ENCODE data around the gene GLCE.

GLCE gene

DNA sequence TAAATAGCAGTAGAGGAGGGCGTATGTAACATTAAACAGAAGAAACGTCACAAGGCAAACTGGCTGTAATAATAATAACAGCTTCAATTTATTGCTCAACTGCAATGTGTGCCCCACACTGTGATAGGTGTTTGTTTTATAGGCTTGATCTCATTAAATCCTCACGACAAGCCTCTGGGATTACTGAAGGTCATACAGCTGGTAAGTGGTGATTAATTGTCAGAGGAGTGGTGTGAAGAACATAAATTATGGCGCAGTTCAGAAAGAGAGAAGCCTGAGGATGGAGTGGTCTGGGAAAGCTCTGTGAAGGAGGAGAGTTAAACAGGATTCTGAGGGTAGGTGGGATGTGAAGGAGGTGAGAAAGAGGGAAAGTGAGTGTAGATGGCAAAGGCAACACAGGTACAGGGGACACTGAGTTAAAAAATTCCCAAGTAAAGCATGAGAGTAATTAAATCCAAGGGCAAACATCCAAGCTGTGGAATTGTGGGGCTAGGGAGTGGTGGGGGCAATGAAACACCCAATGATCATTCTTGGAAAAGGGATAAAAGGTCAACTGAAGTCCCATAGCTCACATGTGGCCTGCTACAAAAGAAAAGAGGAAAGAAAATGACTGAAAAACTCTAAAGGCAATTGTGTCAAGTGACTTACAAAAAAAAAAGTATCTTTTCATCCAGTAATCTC is 16.5 kb upstream of the GLCE start:
- no peak for DNase-seq (ENCODE audit: low spot score)
- in situ Hi-C loops (cut with MboI; ENCODE audit: low pct_unique_long_range_greater_than_20kb, low sequenced_read_pairs, unreplicated experiment), result no loop called here
- TF ChIP-seq, protein P1, sequence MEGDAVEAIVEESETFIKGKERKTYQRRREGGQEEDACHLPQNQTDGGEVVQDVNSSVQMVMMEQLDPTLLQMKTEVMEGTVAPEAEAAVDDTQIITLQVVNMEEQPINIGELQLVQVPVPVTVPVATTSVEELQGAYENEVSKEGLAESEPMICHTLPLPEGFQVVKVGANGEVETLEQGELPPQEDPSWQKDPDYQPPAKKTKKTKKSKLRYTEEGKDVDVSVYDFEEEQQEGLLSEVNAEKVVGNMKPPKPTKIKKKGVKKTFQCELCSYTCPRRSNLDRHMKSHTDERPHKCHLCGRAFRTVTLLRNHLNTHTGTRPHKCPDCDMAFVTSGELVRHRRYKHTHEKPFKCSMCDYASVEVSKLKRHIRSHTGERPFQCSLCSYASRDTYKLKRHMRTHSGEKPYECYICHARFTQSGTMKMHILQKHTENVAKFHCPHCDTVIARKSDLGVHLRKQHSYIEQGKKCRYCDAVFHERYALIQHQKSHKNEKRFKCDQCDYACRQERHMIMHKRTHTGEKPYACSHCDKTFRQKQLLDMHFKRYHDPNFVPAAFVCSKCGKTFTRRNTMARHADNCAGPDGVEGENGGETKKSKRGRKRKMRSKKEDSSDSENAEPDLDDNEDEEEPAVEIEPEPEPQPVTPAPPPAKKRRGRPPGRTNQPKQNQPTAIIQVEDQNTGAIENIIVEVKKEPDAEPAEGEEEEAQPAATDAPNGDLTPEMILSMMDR (IDR thresholded peaks at IDR 0.05; ENCODE audit: extremely low read depth, insufficient read depth, missing control alignments), result no peak

DNA sequence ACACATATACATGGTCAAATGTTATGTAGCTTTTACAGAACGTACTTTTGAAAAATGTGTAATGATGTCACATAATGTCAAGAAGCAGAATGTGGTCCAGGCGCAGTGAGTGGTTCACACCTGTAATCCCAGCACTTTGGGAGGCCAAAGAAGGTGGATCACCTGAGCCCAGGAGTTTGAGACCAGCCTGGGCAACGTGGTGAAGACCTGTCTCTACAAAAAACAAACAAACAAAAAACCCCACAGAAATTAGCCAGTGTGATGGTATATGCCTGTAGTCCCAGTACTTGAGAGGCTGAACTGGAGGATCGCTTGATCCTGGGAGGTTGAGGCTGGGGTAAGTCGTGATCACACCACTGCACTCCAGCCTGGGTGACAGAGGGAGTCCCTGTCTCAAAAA is 15.9 kb upstream of the GLCE start:
- in situ Hi-C loops (cut with MboI; ENCODE audit: low pct_unique_long_range_greater_than_20kb, low sequenced_read_pairs, unreplicated experiment), result no loop called here
- TF ChIP-seq, protein P1 (IDR thresholded peaks at IDR 0.05; ENCODE audit: extremely low read depth, insufficient read depth, missing control alignments), result no peak

DNA sequence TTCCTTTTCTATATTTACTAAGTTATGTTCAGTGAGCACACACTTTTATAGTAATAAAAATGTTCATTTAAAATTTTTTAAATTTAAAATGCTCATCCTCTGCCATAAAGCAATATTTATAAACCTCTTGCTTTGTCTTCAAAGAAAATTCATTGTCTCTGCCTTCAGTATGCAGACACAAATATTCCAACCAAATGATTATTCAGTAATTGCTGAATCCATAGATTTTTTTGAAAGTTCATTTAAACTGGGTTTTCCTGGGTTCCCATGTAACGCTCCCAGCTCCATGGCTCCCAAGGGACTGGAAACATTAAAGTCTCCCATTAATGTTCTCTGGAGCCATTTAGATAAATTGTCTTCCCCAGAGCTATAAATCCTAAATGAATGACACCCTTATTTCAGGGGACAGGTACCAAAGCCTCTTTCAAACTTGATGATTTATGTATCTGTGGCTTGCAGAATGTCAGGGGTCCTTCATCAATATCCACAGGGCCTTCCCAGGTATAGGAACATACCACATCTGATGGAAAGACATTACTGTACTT is 15.2 kb upstream of the GLCE start:
- in situ Hi-C loops (cut with MboI; ENCODE audit: low pct_unique_long_range_greater_than_20kb, low sequenced_read_pairs, unreplicated experiment), result no loop called here
- TF ChIP-seq, protein P1 (IDR thresholded peaks at IDR 0.05; ENCODE audit: extremely low read depth, insufficient read depth, missing control alignments), result no peak
- DNase-seq (ENCODE audit: low spot score), result no peak

More for the DNA sequence above, 15.9 kb upstream of the GLCE start:
- DNase-seq (ENCODE audit: low spot score), result no peak

DNA sequence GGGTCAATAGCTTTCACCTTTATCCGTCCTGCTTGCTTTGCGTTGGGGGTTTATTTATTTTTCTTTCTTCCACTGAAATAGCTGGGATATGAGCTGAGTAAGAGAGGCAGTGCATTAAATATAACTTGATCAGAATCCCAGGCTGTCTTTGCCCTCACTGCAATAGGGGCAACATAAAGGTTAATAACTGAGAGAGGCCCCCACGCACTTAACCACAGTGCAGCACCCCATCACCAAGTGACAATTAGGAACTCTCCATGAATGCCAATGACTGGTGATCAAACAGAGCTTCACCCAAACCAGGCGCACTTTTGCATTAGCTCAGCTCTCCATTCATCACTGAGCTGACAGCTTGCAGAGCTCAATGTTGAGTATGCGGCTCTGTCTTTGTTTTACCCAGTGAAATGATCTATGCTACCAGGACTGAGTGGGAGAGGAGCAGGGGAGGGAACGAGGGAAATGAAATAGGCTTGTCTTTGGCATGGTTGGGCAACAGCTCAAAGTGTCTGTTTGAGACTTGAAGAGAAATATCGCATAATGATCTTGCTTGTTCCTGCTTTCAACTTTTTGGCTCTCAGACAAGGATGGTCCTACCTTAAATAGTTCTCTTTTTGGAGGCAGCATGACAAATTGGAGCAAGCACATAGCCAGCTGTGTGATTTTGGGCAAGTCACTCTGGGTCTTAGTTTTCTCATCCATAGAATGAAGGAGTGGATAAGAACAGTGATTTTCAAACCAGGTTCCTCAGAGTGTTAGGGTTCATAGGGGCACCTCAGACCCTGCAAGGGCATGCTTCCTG is 14.5 kb upstream of the GLCE start:
- in situ Hi-C loops (cut with MboI; ENCODE audit: low pct_unique_long_range_greater_than_20kb, low sequenced_read_pairs, unreplicated experiment), result no loop called here
- DNase-seq (ENCODE audit: low spot score), result no peak

DNA sequence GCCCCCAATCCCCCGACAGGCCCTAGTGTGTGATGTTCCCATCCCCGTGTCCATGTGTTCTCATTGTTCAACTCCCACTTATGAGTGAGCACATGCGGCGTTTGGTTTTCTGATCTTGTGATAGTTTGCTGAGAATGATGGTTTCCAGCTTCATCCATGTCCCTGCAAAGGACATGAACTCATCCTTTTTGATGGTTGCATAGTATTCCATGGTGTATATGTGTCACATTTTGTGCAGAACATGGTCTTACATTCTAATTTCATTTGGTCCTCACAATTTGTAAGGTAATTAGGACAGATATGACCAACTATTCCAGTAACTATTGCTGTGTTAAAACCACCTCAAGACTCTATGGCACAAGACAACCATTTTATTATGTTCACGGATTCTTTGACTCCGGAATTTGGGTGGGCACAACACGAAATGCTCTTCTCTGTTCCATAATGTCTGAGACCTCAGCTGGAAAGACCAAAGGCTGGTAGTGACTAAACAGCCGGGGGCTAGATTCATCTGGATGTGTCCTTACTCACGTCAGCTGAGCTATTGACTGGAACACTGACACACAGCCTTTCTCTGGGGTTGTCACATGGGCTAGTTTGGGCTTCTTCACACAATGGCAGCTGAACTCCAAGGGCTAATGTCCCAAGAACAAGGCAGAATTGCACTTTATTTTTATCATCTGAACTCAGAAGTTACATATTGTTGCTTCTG is 13.6 kb upstream of the GLCE start:
- DNase-seq (ENCODE audit: low spot score), result no peak
- in situ Hi-C loops (cut with MboI; ENCODE audit: low pct_unique_long_range_greater_than_20kb, low sequenced_read_pairs, unreplicated experiment), result no loop called here
- TF ChIP-seq, protein P1 (IDR thresholded peaks at IDR 0.05; ENCODE audit: extremely low read depth, insufficient read depth, missing control alignments), result no peak

More for the DNA sequence above, 14.5 kb upstream of the GLCE start:
- TF ChIP-seq, protein P1 (IDR thresholded peaks at IDR 0.05; ENCODE audit: extremely low read depth, insufficient read depth, missing control alignments), result no peak

DNA sequence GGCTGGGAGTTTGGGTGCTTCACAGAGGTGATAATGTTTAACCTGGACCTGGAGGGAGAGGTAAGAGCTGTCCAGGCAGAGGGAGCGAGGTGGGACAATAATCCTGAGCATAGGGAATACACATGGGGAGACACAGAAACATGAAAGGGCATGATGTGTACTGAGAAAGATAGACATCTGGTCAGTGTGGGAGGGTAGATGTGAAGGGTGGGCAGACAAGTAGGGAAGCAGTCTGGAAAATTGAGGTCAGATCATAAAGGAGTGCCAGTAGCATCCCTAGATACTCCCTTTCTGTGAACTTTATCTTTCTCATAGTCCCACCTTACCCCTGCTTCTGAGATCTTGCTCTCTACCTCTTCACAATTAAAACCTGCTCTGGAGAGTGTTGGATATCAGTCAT is 12.0 kb upstream of the GLCE start:
- TF ChIP-seq, protein P1 (IDR thresholded peaks at IDR 0.05; ENCODE audit: extremely low read depth, insufficient read depth, missing control alignments), result no peak
- DNase-seq (ENCODE audit: low spot score), result no peak
- in situ Hi-C loops (cut with MboI; ENCODE audit: low pct_unique_long_range_greater_than_20kb, low sequenced_read_pairs, unreplicated experiment), result no loop called here

All from GM13977 (cell line).